GM19452 (cell line): ENCODE data around the gene NT5M.
"Not testable (repeated sequence)": the region's sequence is repeated elsewhere in the genome, so short reads cannot be mapped to it uniquely, and the experiment has no call there.

ENCODE experiments used
- ATAC-seq: cut with Tn5 transposase; IDR thresholded peaks from one replicate; pipeline ENCODE4 v1.9.1; 2021; ENCODE audit not compliant: unreplicated experiment

Gene NT5M

GRCh38 chr17:17301659-17302058 lies 1.5 kb upstream of the NT5M start:
- not testable (repeated sequence) for ATAC-seq

GRCh38 chr17:17303847-17304490 lies 796 bp downstream of the NT5M start:
- ATAC-seq, result no peak

- no peak for ATAC-seq
These were observed 1.4 kb downstream of the NT5M start for GRCh38 chr17:17304521-17304985.

GRCh38 chr17:17305281-17305801 lies 2.2 kb downstream of the NT5M start:
- peak; percentile 72 for ATAC-seq

GRCh38 chr17:17309356-17309755 lies 6.2 kb downstream of the NT5M start:
- ATAC-seq, result no peak

- ATAC-seq, result no peak
These were observed 10.3 kb downstream of the NT5M start for GRCh38 chr17:17313350-17313991.

- ATAC-seq, result no peak
These were observed 11.4 kb downstream of the NT5M start for GRCh38 chr17:17314501-17315071.

GRCh38 chr17:17315142-17315821 lies 12.1 kb downstream of the NT5M start:
- no peak for ATAC-seq

- ATAC-seq, result no peak
These were observed 17.2 kb downstream of the NT5M start for GRCh38 chr17:17320188-17320910.

GRCh38 chr17:17320911-17321220 lies 17.7 kb downstream of the NT5M start:
- ATAC-seq, result no peak

- ATAC-seq, result no peak
These were observed 18.3 kb downstream of the NT5M start for GRCh38 chr17:17321356-17322025.

- no peak for ATAC-seq
These were observed 19.6 kb downstream of the NT5M start for GRCh38 chr17:17322516-17323510.

GRCh38 chr17:17324616-17325015 lies 21.4 kb downstream of the NT5M start:
- no peak for ATAC-seq

GRCh38 chr17:17325228-17325627 lies 22.1 kb downstream of the NT5M start:
- no peak for ATAC-seq

- no peak for ATAC-seq
These were observed 22.6 kb downstream of the NT5M start for GRCh38 chr17:17325816-17326215.

- no peak for ATAC-seq
These were observed 23.2 kb downstream of the NT5M start for GRCh38 chr17:17326275-17326875.

- ATAC-seq, result no peak
These were observed 25.1 kb downstream of the NT5M start for GRCh38 chr17:17328251-17328650.

GRCh38 chr17:17341452-17341851 lies 38.3 kb downstream of the NT5M start:
- no peak for ATAC-seq
